Activated naive CD4-positive, alpha-beta T cell (primary cell): Measurements from ENCODE around the gene ZNF141.
"Not testable (repeated sequence)": the region's sequence is repeated elsewhere in the genome, so short reads cannot be mapped to it uniquely, and the experiment has no call there.

Experiments used
- DNase-seq, 4 experiments: peaks; one replicate each; lab custom pipeline; 2025; lab: John Stamatoyannopoulos, UW

Gene ZNF141

GRCh38 chr4:385934-386707 is 48.5 kb downstream of the ZNF141 start:
- no peak for DNase-seq

DNA sequence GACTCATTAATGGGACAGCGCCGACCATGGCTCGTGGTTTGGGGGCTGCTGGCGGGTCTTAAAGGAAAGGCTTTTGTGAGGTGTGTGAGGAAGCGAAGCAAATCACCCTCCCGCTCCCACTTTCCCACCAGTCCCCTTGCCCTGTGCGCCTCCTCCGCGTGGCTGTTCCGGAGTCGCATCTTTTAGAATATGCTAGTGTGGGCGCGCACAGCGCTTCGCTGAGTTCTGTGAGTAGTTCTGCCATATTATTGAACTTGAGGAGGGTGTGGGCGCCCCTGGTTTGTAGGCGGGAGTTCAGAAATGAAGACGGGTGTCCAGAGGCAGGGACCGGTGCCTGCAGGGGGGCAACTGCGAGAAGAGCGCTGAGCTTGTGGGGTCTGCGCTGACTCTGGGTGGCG is 49.1 kb downstream of the ZNF141 start:
- no peak for DNase-seq

DNA sequence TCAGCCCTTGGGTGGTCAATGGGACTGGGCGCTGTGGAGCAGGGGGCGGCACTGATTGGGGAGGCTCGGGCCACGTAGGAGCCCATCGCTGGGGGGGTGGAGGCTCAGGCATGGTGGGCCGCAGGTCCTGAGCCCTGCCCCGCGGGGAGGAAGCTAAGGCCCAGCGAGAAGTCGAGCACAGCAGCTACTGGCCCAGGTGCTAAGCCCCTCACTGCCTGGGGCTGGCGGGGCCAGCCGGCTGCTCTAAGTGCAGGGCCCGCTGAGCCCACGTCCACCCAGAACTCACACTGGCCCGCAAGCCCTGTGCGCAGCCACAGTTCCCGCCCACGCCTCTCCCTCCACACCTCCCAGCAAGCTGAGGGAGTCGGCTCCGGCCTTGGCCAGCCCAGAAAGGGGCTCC is 66.4 kb downstream of the ZNF141 start:
- no peak for DNase-seq

DNA sequence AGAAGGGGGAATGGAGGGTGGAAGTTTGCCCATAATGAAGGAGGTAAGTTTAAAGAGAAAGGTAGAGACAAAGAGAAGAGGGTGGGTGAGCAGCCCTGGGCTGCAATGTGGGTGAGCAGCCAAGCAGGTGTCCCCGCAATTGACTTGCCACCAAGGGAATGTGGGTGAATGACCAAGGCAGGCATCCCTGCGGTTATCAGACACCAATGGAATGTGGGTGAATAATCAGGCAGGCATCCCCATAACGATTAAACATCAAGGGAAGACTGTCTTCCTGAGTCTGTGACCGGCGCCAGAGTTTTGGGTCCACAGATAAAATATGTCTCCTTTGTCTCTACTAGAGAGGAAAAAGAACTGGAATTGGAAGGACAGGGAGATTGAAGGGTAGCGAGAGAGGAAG is 70.7 kb downstream of the ZNF141 start:
- DNase-seq, result not testable (repeated sequence)

GRCh38 chr4:422587-422986 is 85.0 kb downstream of the ZNF141 start:
- no peak for DNase-seq
